Effector CD4-positive, alpha-beta T cell (primary cell): ENCODE data around the gene DNAJC3.
"Not testable (repeated sequence)": the region's sequence is repeated elsewhere in the genome, so short reads cannot be mapped to it uniquely, and the experiment has no call there.

ENCODE experiments used
- DNase-seq: peaks from one replicate; pipeline ENCODE4 v3.0.0-alpha.2; 2020
- total RNA-seq: gene quantifications from one replicate; lab custom pipeline; 2026; lab: John Stamatoyannopoulos, UW

DNAJC3 gene
- 99.4 reads per million, percentile 82 among the genes with 10 or more reads in this experiment for total RNA-seq

GRCh38 chr13:95676762-95677563 is at the start of gene DNAJC3:
DNAJC3 (plus strand) TSS chr13:95677139; CDS start chr13:95677256, 117 bp downstream.
- peak; percentile 97 for DNase-seq

GRCh38 chr13:95627590-95627989 is 49.3 kb upstream of the DNAJC3 start:
- no peak for DNase-seq

GRCh38 chr13:95628488-95628887 is 48.5 kb upstream of the DNAJC3 start:
- no peak for DNase-seq

- no peak for DNase-seq
Observed at GRCh38 chr13:95629071-95629470, 47.9 kb upstream of the DNAJC3 start.

- DNase-seq = no peak
Observed at GRCh38 chr13:95630593-95630992, 46.3 kb upstream of the DNAJC3 start.

- DNase-seq = no peak
Observed at GRCh38 chr13:95636853-95637252, 40.1 kb upstream of the DNAJC3 start.

- DNase-seq = no peak
Observed at GRCh38 chr13:95641291-95642027, 35.5 kb upstream of the DNAJC3 start.

GRCh38 chr13:95642028-95642621 is 34.8 kb upstream of the DNAJC3 start:
- no peak for DNase-seq

GRCh38 chr13:95642999-95643398 is 33.9 kb upstream of the DNAJC3 start:
- no peak for DNase-seq

- no peak for DNase-seq
Observed at GRCh38 chr13:95643571-95643935, 33.4 kb upstream of the DNAJC3 start.

GRCh38 chr13:95643936-95644598 is 32.9 kb upstream of the DNAJC3 start:
- DNase-seq = no peak

GRCh38 chr13:95644601-95645052 is 32.3 kb upstream of the DNAJC3 start, which contains the start of gene DZIP1:
DZIP1 (minus strand) TSS chr13:95644706; CDS start chr13:95642029, 2,677 bp downstream.
- no peak for DNase-seq

- DNase-seq = no peak
Observed at GRCh38 chr13:95647321-95647720, 29.6 kb upstream of the DNAJC3 start.

GRCh38 chr13:95650696-95651095 is 26.2 kb upstream of the DNAJC3 start:
- DNase-seq = no peak

- DNase-seq = no peak
Observed at GRCh38 chr13:95652244-95652764, 24.6 kb upstream of the DNAJC3 start.

GRCh38 chr13:95652821-95653220 is 24.1 kb upstream of the DNAJC3 start:
- DNase-seq = no peak

GRCh38 chr13:95656386-95657015 is 20.4 kb upstream of the DNAJC3 start:
- no peak for DNase-seq

GRCh38 chr13:95659500-95659899 is 17.4 kb upstream of the DNAJC3 start:
- no peak for DNase-seq

- no peak for DNase-seq
Observed at GRCh38 chr13:95660981-95661581, 15.9 kb upstream of the DNAJC3 start.

GRCh38 chr13:95667235-95667634 is 9.7 kb upstream of the DNAJC3 start:
- DNase-seq = not testable (repeated sequence)

- no peak for DNase-seq
Observed at GRCh38 chr13:95671597-95671996, 5.3 kb upstream of the DNAJC3 start.
